HEK293T (cell line): ENCODE data around the gene CRHR2.

Source experiments
- CTCF ChIA-PET: fragments of 350-600 bp; formaldehyde crosslinking; extraction: SDS; loops from one replicate; lab custom pipeline; 2021; ENCODE audit warnings: antibody characterized with exemption, inconsistent platforms; lab: Yijun Ruan, JAX
- POLR2A ChIA-PET: fragments of 350-600 bp; formaldehyde crosslinking; extraction: SDS; loops from one replicate; lab custom pipeline; 2020; ENCODE audit warnings: antibody characterized with exemption, inconsistent platforms; lab: Yijun Ruan, JAX
- DNase-seq: peaks from one replicate; pipeline ENCODE4 v3.0.0; 2012; ENCODE audit warnings: mixed read lengths; ENCODE audit errors: extremely low spot score
- ARNT ChIP-seq: fragments of 450-650 bp; IDR thresholded peaks from 2 replicates; pipeline ENCODE4 v1.6.1; 2017; ENCODE audit warnings: mild to moderate bottlenecking
- BHLHE40 ChIP-seq: fragments of 450-650 bp; IDR thresholded peaks from 2 replicates; pipeline ENCODE4 v1.6.1; 2016; ENCODE audit warnings: mild to moderate bottlenecking, moderate library complexity, borderline replicate concordance
- CTBP1 ChIP-seq: fragments of 450-650 bp; IDR thresholded peaks from 2 replicates; pipeline ENCODE4 v1.6.1; 2016; ENCODE audit warnings: borderline replicate concordance
- ELF4 ChIP-seq: fragments of 450-650 bp; IDR thresholded peaks from 2 replicates; pipeline ENCODE4 v1.6.1; 2017; ENCODE audit warnings: antibody characterized with exemption
- FOXA1 ChIP-seq: fragments of 450-650 bp; IDR thresholded peaks from 2 replicates; pipeline ENCODE4 v1.6.1; 2016; ENCODE audit warnings: mild to moderate bottlenecking
- FOXK2 ChIP-seq: fragments of 450-650 bp; IDR thresholded peaks from 2 replicates; pipeline ENCODE4 v1.6.1; 2016; ENCODE audit warnings: mild to moderate bottlenecking
- FOXM1 ChIP-seq: fragments of 450-650 bp; IDR thresholded peaks from 2 replicates; pipeline ENCODE4 v1.6.1; 2017; ENCODE audit warnings: mild to moderate bottlenecking, borderline replicate concordance
- HDGF ChIP-seq: fragments of 450-650 bp; IDR thresholded peaks from 2 replicates; pipeline ENCODE4 v1.6.1; 2017; ENCODE audit warnings: antibody characterized with exemption, borderline replicate concordance
- L3MBTL2 ChIP-seq: fragments of 450-650 bp; conservative IDR thresholded peaks from 2 replicates; pipeline ENCODE4 v1.6.1; 2016; ENCODE audit warnings: mild to moderate bottlenecking
- LEF1 ChIP-seq: fragments of 450-650 bp; IDR thresholded peaks from 2 replicates; pipeline ENCODE4 v1.6.1; 2017; ENCODE audit warnings: mild to moderate bottlenecking, borderline replicate concordance
- NFRKB ChIP-seq: fragments of 450-650 bp; IDR thresholded peaks from 2 replicates; pipeline ENCODE4 v1.6.1; 2016; ENCODE audit warnings: mild to moderate bottlenecking, moderate library complexity
- PKNOX1 ChIP-seq: fragments of 450-650 bp; IDR thresholded peaks from 2 replicates; pipeline ENCODE4 v1.6.1; 2016
- SP1 ChIP-seq: fragments of 450-650 bp; IDR thresholded peaks from 2 replicates; pipeline ENCODE4 v1.6.1; 2017
- SUZ12 ChIP-seq: fragments of 450-650 bp; IDR thresholded peaks from 2 replicates; pipeline ENCODE4 v1.6.1; 2016; ENCODE audit warnings: mild to moderate bottlenecking
- TARDBP ChIP-seq: fragments of 450-650 bp; IDR thresholded peaks from 2 replicates; pipeline ENCODE4 v1.6.1; 2016
- ZNF384 ChIP-seq: fragments of 450-650 bp; IDR thresholded peaks from 2 replicates; pipeline ENCODE4 v1.6.1; 2016

CRHR2 gene

GRCh38 chr7:30616318-30616717 lies 65.9 kb downstream of the CRHR2 start:
- ChIA-PET POLR2A (no interaction called here), CTCF (no interaction called here)
- no peak for TF ChIP-seq L3MBTL2
- no peak for TF ChIP-seq FOXK2
- TF ChIP-seq LEF1: no peak
- TF ChIP-seq HDGF: no peak
- no peak for TF ChIP-seq FOXA1
- no peak for TF ChIP-seq CTBP1
- no peak for TF ChIP-seq TARDBP
- TF ChIP-seq ARNT: no peak
- TF ChIP-seq FOXM1: no peak
- no peak for DNase-seq

GRCh38 chr7:30613366-30614325 lies 68.6 kb downstream of the CRHR2 start:
- CTCF ChIA-PET: no interaction called here

GRCh38 chr7:30612658-30613265 lies 69.5 kb downstream of the CRHR2 start:
- ChIA-PET CTCF (no interaction called here), POLR2A (interaction anchor here (1.7 kb wide), 1 partner anchor 19 kb away, joined by 5 read pairs; no protein-coding TSS in a partner anchor)
- no peak for DNase-seq
- TF ChIP-seq ZNF384 (no peak), LEF1 (no peak), HDGF (no peak), CTBP1 (no peak), FOXA1 (no peak), SP1 (no peak), TARDBP (no peak), FOXM1 (no peak), L3MBTL2 (no peak), ELF4 (no peak), BHLHE40 (no peak), FOXK2 (no peak), PKNOX1 (no peak), SUZ12 (no peak)

More at GRCh38 chr7:30613366-30614325, 68.6 kb downstream of the CRHR2 start:
- DNase-seq: no peak
- POLR2A ChIA-PET: interaction anchor here (1.7 kb wide), 1 partner anchor 20 kb away, joined by 5 read pairs; no protein-coding TSS in a partner anchor
- TF ChIP-seq ZNF384 (no peak), SUZ12 (no peak), TARDBP (no peak), L3MBTL2 (no peak), FOXM1 (no peak), ARNT (no peak), PKNOX1 (no peak), FOXK2 (no peak), BHLHE40 (no peak), NFRKB (no peak), HDGF (no peak), CTBP1 (no peak), LEF1 (no peak), SP1 (no peak), ELF4 (no peak), FOXA1 (no peak)

- ChIA-PET POLR2A (no interaction called here), CTCF (interaction anchor here (1.0 kb wide), 1 partner anchor 55 kb away, joined by 5 read pairs; no protein-coding TSS in a partner anchor)
- DNase-seq: no peak
- TF ChIP-seq FOXK2 (no peak), FOXM1 (no peak), SUZ12 (no peak)
Measured at GRCh38 chr7:30605832-30606231, 76.4 kb downstream of the CRHR2 start.

- ChIA-PET POLR2A (no interaction called here), CTCF (no interaction called here)
- no peak for DNase-seq
- TF ChIP-seq FOXK2 (no peak), ARNT (no peak), LEF1 (no peak), CTBP1 (no peak), FOXM1 (no peak), ZNF384 (no peak), SUZ12 (no peak), BHLHE40 (no peak), FOXA1 (no peak), TARDBP (no peak), PKNOX1 (no peak), SP1 (no peak), ELF4 (no peak), HDGF (no peak), L3MBTL2 (no peak), NFRKB (no peak)
Measured at GRCh38 chr7:30604901-30605300, 77.4 kb downstream of the CRHR2 start.
